IPS DF 19.7 (cell line): ENCODE data around the gene TTC33.

ENCODE experiments used
- DNase-seq: peaks from one replicate; pipeline ENCODE4 v3.0.0-alpha.2; 2013; ENCODE audit warnings: low read depth, low spot score

Gene TTC33

DNA sequence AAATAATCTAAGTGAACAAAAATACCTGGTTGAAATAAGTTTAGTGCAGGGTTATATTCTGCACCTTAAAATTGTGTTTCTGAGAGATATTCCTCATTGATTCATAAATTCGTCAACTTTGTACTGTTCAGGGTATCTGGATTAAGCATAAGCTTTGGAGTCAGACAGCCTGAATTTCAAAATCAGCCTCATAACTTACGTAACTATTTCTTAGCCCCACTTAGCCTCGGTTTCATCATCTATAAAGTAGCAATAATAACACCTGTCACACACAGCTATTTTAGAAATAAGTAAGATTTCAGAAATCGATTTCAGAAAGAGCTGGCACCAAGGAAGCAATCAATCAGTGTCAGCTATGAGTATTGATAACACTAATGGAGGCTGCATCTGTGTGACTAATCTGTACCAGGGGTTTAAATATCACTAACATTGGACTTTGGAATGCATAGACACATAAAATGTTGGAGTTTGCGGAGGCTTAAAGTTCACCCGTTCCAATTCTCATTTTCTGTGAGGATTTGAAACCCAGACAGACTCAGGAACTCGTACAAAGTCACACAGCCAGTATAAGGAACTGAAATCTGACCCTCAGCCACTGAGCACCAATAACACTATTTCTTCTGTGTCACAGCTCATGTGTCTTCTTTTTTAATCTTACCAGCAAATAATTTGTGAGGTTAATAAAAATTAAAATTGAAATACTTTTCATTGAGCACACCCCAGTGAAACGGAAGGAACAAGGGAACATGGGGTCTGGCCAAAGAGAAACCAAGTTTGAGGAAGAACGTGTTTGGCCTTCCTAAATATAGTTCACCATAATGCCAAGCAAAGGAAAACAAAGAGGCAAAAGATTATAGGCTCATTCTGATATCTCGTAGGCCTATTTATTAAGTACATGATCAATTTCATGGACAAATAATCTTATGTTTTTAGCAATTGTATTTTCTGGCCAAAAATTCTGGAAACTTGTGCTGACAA lies 270.5 kb downstream of the TTC33 start:
- DNase-seq, result no peak

- no peak for DNase-seq
Observed at GRCh38 chr5:40484495-40484894, 271.3 kb downstream of the TTC33 start.

GRCh38 chr5:40483316-40483715 lies 272.4 kb downstream of the TTC33 start:
- DNase-seq, result no peak

DNA sequence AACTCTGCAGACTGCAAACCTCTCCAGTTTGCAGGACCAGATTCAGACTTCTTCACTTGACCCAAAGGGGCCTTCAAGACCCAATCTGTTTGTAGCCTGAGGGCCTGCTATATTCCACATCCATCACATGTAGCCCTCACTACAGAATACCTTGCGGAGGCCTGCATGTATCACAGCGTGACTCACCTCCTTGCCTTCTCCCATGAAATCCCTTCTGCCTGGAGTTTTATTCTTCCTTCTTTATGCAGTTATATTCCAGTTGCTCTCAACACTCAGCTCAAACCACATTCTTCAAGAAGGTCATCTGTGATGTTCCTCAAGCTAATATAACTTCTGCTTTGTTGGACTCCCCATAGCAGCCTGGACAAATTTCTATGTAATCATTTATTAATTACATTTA lies 274.5 kb downstream of the TTC33 start:
- DNase-seq, result no peak

GRCh38 chr5:40480392-40480791 lies 275.4 kb downstream of the TTC33 start:
- DNase-seq, result no peak

- no peak for DNase-seq
Observed at GRCh38 chr5:40479939-40480338, 275.8 kb downstream of the TTC33 start.

DNA sequence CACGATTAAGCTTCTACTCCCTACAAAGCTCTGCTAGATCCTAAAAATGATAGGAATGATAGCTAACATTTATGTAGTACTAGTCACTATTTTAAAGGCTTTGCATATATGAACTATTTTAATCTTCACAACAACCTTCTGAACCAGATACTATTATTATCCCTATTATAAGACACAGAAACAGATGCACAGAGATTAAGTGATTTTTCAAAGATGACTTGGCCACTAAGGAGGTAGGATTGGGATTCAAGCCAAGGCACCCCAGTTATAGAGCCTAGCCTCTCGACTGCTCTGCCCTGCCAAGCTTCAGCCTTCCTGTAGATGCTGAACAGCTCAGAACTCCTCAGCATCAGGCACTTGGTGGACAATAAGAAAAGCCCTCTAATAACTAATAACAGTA lies 277.0 kb downstream of the TTC33 start:
- no peak for DNase-seq

- DNase-seq, result no peak
Observed at GRCh38 chr5:40477856-40478546, 277.8 kb downstream of the TTC33 start.

DNA sequence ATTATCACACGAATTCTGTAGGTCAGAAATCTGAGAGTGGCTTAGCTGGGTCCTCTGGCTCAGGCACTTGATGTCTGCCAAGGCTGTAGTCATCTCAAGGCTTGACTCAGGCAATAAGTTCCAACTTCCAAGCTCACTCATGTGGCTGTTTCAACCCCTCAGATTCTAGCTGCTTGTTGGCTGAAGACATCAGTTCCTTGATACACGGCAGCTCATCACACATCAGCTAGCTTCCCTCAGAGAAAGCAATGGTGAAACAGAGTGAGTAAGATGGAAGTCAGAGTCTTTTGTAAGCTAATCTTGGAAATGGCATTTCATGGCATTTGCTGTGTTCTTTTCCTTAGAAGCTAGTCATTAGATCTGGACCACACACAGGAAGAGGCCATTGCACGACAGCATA lies 280.2 kb downstream of the TTC33 start:
- DNase-seq, result no peak

- peak; percentile 17 for DNase-seq
Observed at GRCh38 chr5:40474250-40474649, 281.5 kb downstream of the TTC33 start.

- DNase-seq, result no peak
Observed at GRCh38 chr5:40465416-40465815, 290.3 kb downstream of the TTC33 start.

GRCh38 chr5:40464511-40464910 lies 291.2 kb downstream of the TTC33 start:
- DNase-seq, result no peak
